ENCODE results near the gene MYO7B.

GRCh38 chr2:127615511-127616166 is 80.2 kb downstream of the MYO7B start:
- TF ChIP-seq POLR2A (IDR thresholded peaks at IDR 0.05) (no peak), CTCF (IDR thresholded peaks at IDR 0.05) (no peak), POLR2AphosphoS5 (IDR thresholded peaks at IDR 0.05) (no peak), EP300 (IDR thresholded peaks at IDR 0.05) (no peak)

Data from upper lobe of left lung (tissue), 4 donors.